Measurements from ENCODE around the gene HEMK1. TPM values are rescaled to one million over a fixed set of nuclear protein-coding genes. Genes with fewer than 3 reads are reported as not detected.

Gene HEMK1
- total and polyA plus RNA-seq, 7 donors, result 6.1 to 16.2 (median 10.0) TPM

- ATAC-seq (peak; percentile 67 to 77 (median 71)), DNase-seq (peak; percentile 97 to 98)
- TF ChIP-seq CTCF (IDR thresholded peaks at IDR 0.05), result no peak
- Histone ChIP-seq H3K4me1 (peaks cover 58% of the 10 kb centered on the region), H3K9me3 (no peaks in the 10 kb centered on the region), H3K36me3 (ENCODE audit: insufficient read depth in 1 of 2, low read depth in 1 of 2) (peaks cover 3 to 8% of the 10 kb centered on the region in 2 donors), H3K27ac (peak overlapping the region; percentile 91), H3K27me3 (ENCODE audit: insufficient read depth in 3 of 3, low read length in 2 of 3) (no peaks in the 10 kb centered on the region), H3K4me3 (peak overlapping the region; percentile 31)
- intact Hi-C loops (cut with DNase I), result loop anchor here in 1 of 2 donors (2.0 kb wide), 1 partner anchor 16 kb away; no protein-coding TSS in a partner anchor
- WGBS, 3 donors, result 0 to 2% (median 1%) methylated on average over 14 of the region's 14 CpGs
These were observed 31.7 kb downstream of the HEMK1 start for GRCh38 chr3:50600841-50601591.

GRCh38 chr3:50602595-50603191, 33.4 kb downstream of the HEMK1 start:
- peaks cover 74% of the 10 kb centered on the region for H3K4me1 ChIP-seq
- no peaks in the 10 kb centered on the region for H3K27me3 ChIP-seq (ENCODE audit: insufficient read depth in 3 of 3, low read length in 2 of 3)
- 73 to 83% (median 81%) methylated on average over 9 of the region's 9 CpGs for WGBS, 3 donors
- no peak overlapping the region for H3K4me3 ChIP-seq
- peak in 1 of 2 donors; percentile 23 for DNase-seq
- no peaks in the 10 kb centered on the region for H3K9me3 ChIP-seq
- intact Hi-C loops (cut with DNase I), result no loop called here
- H3K27ac ChIP-seq, result peak overlapping the region; percentile 91
- TF ChIP-seq CTCF (IDR thresholded peaks at IDR 0.05), result no peak
- no peak for ATAC-seq
- H3K36me3 ChIP-seq (ENCODE audit: insufficient read depth in 1 of 2, low read depth in 1 of 2), result peaks cover 7 to 24% of the 10 kb centered on the region in 2 donors

DNA sequence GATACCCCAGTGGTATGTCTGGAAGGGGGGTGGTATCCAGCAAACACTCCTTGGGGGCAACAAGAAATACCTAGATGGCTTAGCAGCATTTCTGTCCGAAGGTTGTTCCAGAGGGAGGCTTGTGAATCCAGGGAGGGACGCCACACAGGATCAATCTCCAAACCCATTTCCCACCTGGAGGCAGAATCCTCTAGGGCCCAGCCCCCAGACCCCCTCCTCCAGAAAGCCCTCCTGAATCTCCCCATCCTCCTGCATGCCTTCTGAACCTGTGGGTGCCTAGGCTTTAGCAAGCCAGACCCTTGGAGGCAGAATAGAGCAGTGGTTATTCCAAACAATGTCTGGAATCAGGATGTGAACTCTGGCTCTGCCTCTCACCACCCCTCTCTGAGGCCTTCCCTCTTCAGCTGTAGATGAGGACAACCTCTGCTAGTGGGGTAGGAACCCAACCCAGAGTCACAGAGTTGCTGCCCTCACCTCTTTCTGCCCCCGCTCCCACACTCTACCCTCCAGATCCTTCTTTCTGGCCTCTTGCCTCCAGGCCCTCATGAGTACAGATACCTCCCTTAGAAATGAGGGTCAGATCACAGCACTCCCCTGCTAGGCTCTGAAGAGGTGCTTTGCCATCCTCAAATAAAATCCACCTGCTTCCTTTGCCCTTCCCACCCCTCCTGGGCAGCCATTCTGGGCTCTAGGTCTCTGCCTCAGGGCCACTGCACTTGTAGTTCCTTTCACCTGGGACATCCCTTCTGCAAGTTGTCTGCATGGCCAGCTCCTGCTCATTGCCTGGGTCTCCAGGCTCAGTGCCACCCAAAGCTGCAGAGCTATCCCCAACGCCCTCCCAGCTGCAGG, 34.2 kb downstream of the HEMK1 start:
- intact Hi-C loops (cut with DNase I), result loop anchor here in 1 of 2 donors (2.0 kb wide), 1 partner anchor 21 kb away; no protein-coding TSS in a partner anchor
- Histone ChIP-seq H3K4me3 (no peak overlapping the region), H3K27ac (peak overlapping the region; percentile 91), H3K4me1 (peaks cover 82% of the 10 kb centered on the region), H3K27me3 (ENCODE audit: insufficient read depth in 3 of 3, low read length in 2 of 3) (no peaks in the 10 kb centered on the region), H3K36me3 (ENCODE audit: insufficient read depth in 1 of 2, low read depth in 1 of 2) (peaks cover 7 to 32% of the 10 kb centered on the region in 2 donors), H3K9me3 (no peaks in the 10 kb centered on the region)
- DNase-seq, result peak in 1 of 2 donors; percentile 45
- 62 to 67% (median 64%) methylated on average over 4 of the region's 4 CpGs for WGBS, 3 donors
- TF ChIP-seq CTCF (IDR thresholded peaks at IDR 0.05), result no peak
- no peak for ATAC-seq

DNA sequence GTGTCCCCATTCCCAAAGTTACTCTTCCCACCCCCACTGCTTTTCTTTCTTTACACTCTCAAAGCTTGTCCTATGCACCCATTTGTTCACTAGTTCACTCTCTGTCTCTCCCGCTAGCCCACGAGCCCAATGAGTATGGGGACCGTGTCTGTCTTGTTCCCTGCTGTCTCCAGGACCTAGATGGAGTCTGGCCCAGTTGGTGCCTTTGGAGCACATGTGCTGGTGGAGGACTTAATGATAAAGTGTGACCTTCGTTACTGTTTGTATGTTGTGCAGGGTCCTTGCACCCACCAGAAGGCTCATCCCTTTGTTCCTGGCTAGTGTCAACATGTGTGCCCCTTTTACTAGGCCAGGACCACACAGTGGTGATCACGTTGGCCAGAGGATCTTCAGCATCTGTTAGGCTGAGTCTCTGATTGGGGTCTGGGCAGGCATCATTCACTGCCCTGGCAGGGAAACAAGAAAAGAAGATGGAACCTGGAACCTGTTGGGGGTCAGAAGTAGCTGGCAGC, 34.8 kb downstream of the HEMK1 start:
- intact Hi-C loops (cut with DNase I), result loop anchor here in 1 of 2 donors (2.0 kb wide), 1 partner anchor 21 kb away; no protein-coding TSS in a partner anchor
- 42 to 72% (median 45%) methylated on average over 5 of the region's 5 CpGs for WGBS, 3 donors
- Histone ChIP-seq H3K27ac (peak overlapping the region; percentile 91), H3K36me3 (ENCODE audit: insufficient read depth in 1 of 2, low read depth in 1 of 2) (peaks cover 7 to 33% of the 10 kb centered on the region in 2 donors), H3K4me1 (peaks cover 88% of the 10 kb centered on the region), H3K4me3 (peak overlapping the region; percentile 19), H3K9me3 (no peaks in the 10 kb centered on the region), H3K27me3 (ENCODE audit: insufficient read depth in 3 of 3, low read length in 2 of 3) (no peaks in the 10 kb centered on the region)
- ATAC-seq, result no peak
- DNase-seq, result no peak
- no peak for TF ChIP-seq CTCF (IDR thresholded peaks at IDR 0.05)

Measured in psoas muscle (tissue), 8 donors.